Body of pancreas (tissue), 4 donors: Measurements from ENCODE around the gene CRIM1. TPM values are rescaled to one million over a fixed set of nuclear protein-coding genes. Genes with fewer than 3 reads are reported as not detected.
"Not testable (repeated sequence)": the region's sequence is repeated elsewhere in the genome, so short reads cannot be mapped to it uniquely, and the experiment has no call there.

Source experiments
- ATAC-seq: fragments of 150-250 bp; one replicate; pipeline ENCODE4 v1.9.1; 2016
- DNase-seq, 4 donors: peaks; one replicate each; pipeline ENCODE4 v3.0.0-alpha.2; 2019
- H3K27ac ChIP-seq, 4 donors: fragments of 200-600 bp; sonication (generic); 1 replicate in 3 of 4; 2 replicates in 1 of 4; pipeline versions ENCODE4 v1.5.1 to v1.6.1; 2016 to 2019; ENCODE audit warnings: mild to moderate bottlenecking in 1 of 4, mixed read lengths in 1 of 4, moderate library complexity in 1 of 4
- H3K27me3 ChIP-seq, 2 donors: fragments of 200-600 bp; sonication (generic); one replicate each; pipeline ENCODE4 v1.6.0; 2016; ENCODE audit warnings: mild to moderate bottlenecking in 1 of 2
- H3K36me3 ChIP-seq, 2 donors: fragments of 200-600 bp; sonication (generic); replicated peaks in 1 of 2; 2 replicates each; pipeline ENCODE4 v1.5.1; 2016; ENCODE audit warnings: low read depth in 2 of 2; ENCODE audit not compliant: insufficient read depth in 1 of 2
- H3K4me1 ChIP-seq: fragments of 200-600 bp; sonication (generic); one replicate; pipeline ENCODE4 v1.6.0; 2016
- H3K4me3 ChIP-seq, 2 donors: fragments of 200-600 bp; sonication (generic); 1 replicate in 1 of 2; 2 replicates in 1 of 2; pipeline ENCODE4 v1.5.1; 2016 to 2019
- H3K9me3 ChIP-seq, 3 donors: fragments of 200-600 bp; sonication (generic); 1 replicate in 2 of 3; 2 replicates in 1 of 3; pipeline ENCODE4 v1.5.1; 2016
- CTCF ChIP-seq, 7 experiments: fragments of 450-650 bp in 4 of 7; fragments of 200-600 bp in 3 of 7; sonication (generic) in 3 of 7; IDR thresholded peaks; one replicate each; pipeline ENCODE4 v1.5.1; 2016 to 2019; ENCODE audit warnings: antibody characterized with exemption in 7 of 7
- POLR2A ChIP-seq, 3 donors: fragments of 450-650 bp; IDR thresholded peaks; one replicate each; pipeline ENCODE4 v1.6.1; 2016; ENCODE audit warnings: antibody characterized with exemption in 3 of 3, mild to moderate bottlenecking in 2 of 3
- WGBS, 2 donors: methylation state at CpG; one replicate each; pipeline ENCODE4 v1.1.5; 2017; 5-methylcytosine and 5-hydroxymethylcytosine counted together
- intact Hi-C: fragments of 100-400 bp; cut with DNase I; formaldehyde crosslinking; loops from one replicate; pipeline ENCODE4 v1.15.1; 2023
- total RNA-seq, 2 donors: library from RNA; depleted of rRNA; stranded (reverse); fragments of >200 nt; gene quantifications; one replicate each; pipeline ENCODE4 v1.1.0, GENCODE V29; 2016

Gene CRIM1
- total RNA-seq, 2 donors from 2014 or later = 41.5 to 64.6 TPM

GRCh38 chr2:36360063-36360462 lies 4.5 kb downstream of the CRIM1 start:
- H3K36me3 ChIP-seq = no peaks in the 10 kb centered on the region
- H3K4me1 ChIP-seq = peaks cover 36% of the 10 kb centered on the region
- peaks cover 0 to 5% of the 10 kb centered on the region in 2 donors for H3K27me3 ChIP-seq
- no peak for ATAC-seq
- no peak overlapping the region for H3K27ac ChIP-seq
- TF ChIP-seq CTCF (IDR thresholded peaks at IDR 0.05) = no peak
- no peak for TF ChIP-seq POLR2A (IDR thresholded peaks at IDR 0.05)
- DNase-seq = no peak
- no peak overlapping the region for H3K4me3 ChIP-seq
- intact Hi-C loops = no loop called here
- WGBS, 2 donors = 51 to 52% methylated on average over 4 of the region's 4 CpGs
- H3K9me3 ChIP-seq = no peaks in the 10 kb centered on the region

GRCh38 chr2:36360834-36361233 lies 5.3 kb downstream of the CRIM1 start:
- Histone ChIP-seq H3K27ac (no peak overlapping the region), H3K9me3 (no peaks in the 10 kb centered on the region), H3K4me1 (peaks cover 34% of the 10 kb centered on the region), H3K27me3 (peaks cover 0 to 5% of the 10 kb centered on the region in 2 donors), H3K4me3 (no peak overlapping the region), H3K36me3 (no peaks in the 10 kb centered on the region)
- 8 to 22% methylated on average over 1 of the region's 1 CpG for WGBS, 2 donors
- ATAC-seq = no peak
- intact Hi-C loops = no loop called here
- TF ChIP-seq POLR2A (IDR thresholded peaks at IDR 0.05) (no peak), CTCF (IDR thresholded peaks at IDR 0.05) (no peak)
- DNase-seq = no peak

- intact Hi-C loops = no loop called here
- Histone ChIP-seq H3K27me3 (peaks cover 0 to 5% of the 10 kb centered on the region in 2 donors), H3K9me3 (no peaks in the 10 kb centered on the region), H3K36me3 (no peaks in the 10 kb centered on the region), H3K27ac (no peak overlapping the region), H3K4me3 (no peak overlapping the region), H3K4me1 (peaks cover 31% of the 10 kb centered on the region)
- TF ChIP-seq POLR2A (IDR thresholded peaks at IDR 0.05) (no peak), CTCF (IDR thresholded peaks at IDR 0.05) (no peak)
- WGBS, 2 donors = 52 to 67% methylated on average over 3 of the region's 3 CpGs
- DNase-seq (no peak), ATAC-seq (no peak)
Observed at GRCh38 chr2:36361396-36361795, 5.8 kb downstream of the CRIM1 start.

GRCh38 chr2:36362291-36362690 lies 6.7 kb downstream of the CRIM1 start:
- H3K27ac ChIP-seq = no peak overlapping the region
- H3K4me1 ChIP-seq = peaks cover 30% of the 10 kb centered on the region
- DNase-seq (no peak), ATAC-seq (no peak)
- no peaks in the 10 kb centered on the region for H3K36me3 ChIP-seq
- no peak for TF ChIP-seq CTCF (IDR thresholded peaks at IDR 0.05)
- TF ChIP-seq POLR2A (IDR thresholded peaks at IDR 0.05) = no peak
- intact Hi-C loops = no loop called here
- no peaks in the 10 kb centered on the region for H3K9me3 ChIP-seq
- H3K27me3 ChIP-seq = no peaks in the 10 kb centered on the region
- 64 to 65% methylated on average over 3 of the region's 3 CpGs for WGBS, 2 donors
- H3K4me3 ChIP-seq = no peak overlapping the region

- intact Hi-C loops, H3K9me3 ChIP-seq, DNase-seq, ATAC-seq, H3K27me3 ChIP-seq, H3K4me3 ChIP-seq, H3K27ac ChIP-seq, H3K36me3 ChIP-seq: not testable (repeated sequence)
- 78 to 97% methylated on average over 2 of the region's 2 CpGs for WGBS, 2 donors
- H3K4me1 ChIP-seq = peaks cover 33% of the 10 kb centered on the region
Observed at GRCh38 chr2:36363085-36363484, 7.5 kb downstream of the CRIM1 start.
